SK-N-SH (cell line): ENCODE measurements around the gene ATP11A. TPM values are rescaled to one million over a fixed set of nuclear protein-coding genes. Genes with fewer than 3 reads are reported as not detected.

Source experiments
- CTCF ChIA-PET: fragments of 300-600, 350-600 bp; formaldehyde crosslinking; extraction: SDS; loops from one replicate; lab custom pipeline; 2021; lab: Yijun Ruan, JAX
- POLR2A ChIA-PET: fragments of 350-600 bp; sonication (Branson Sonifier 250); formaldehyde crosslinking; extraction: SDS; loops from one replicate; lab custom pipeline; 2020; ENCODE audit warnings: antibody characterized with exemption, inconsistent platforms; lab: Yijun Ruan, JAX
- DNase-seq: peaks from one replicate; pipeline ENCODE4 v3.0.0; 2012
- H2AFZ ChIP-seq: fragments of 200-600 bp; sonication (generic); 2 replicates; pipeline ENCODE4 v1.8.1; 2016; ENCODE audit warnings: antibody characterized with exemption, mild to moderate bottlenecking, low read depth
- H3F3A ChIP-seq: fragments of 200-600 bp; sonication (generic); replicated peaks from 2 replicates; pipeline ENCODE3; 2016; ENCODE audit warnings: antibody characterized with exemption, mild to moderate bottlenecking; ENCODE audit not compliant: insufficient read depth
- H3K27ac ChIP-seq, 2 experiments: fragments of 200-500 bp in 1 of 2; fragments of 200-600 bp in 1 of 2; sonication (Bioruptor generic) in 1 of 2; sonication (generic), shearing (Covaris generic) in 1 of 2; 2 replicates each; pipeline versions ENCODE4 v1.5.1 to v1.6.1; 2014 to 2016; ENCODE audit warnings: low read depth in 2 of 2, inconsistent platforms in 1 of 2, low read length in 1 of 2, mild to moderate bottlenecking in 1 of 2, mixed read lengths in 1 of 2
- H3K27me3 ChIP-seq: fragments of 200-600 bp; sonication (generic), shearing (Covaris generic); 2 replicates; pipeline ENCODE4 v1.6.1; 2016; ENCODE audit warnings: mixed run types; ENCODE audit not compliant: insufficient read depth
- H3K36me3 ChIP-seq, 2 experiments: fragments of 200-500 bp in 1 of 2; fragments of 200-600 bp in 1 of 2; sonication (Bioruptor generic) in 1 of 2; sonication (generic) in 1 of 2; replicated peaks in 1 of 2; 2 replicates each; pipeline versions ENCODE3 to v1.5.1; 2014 to 2016; ENCODE audit warnings: low read length in 1 of 2, mild to moderate bottlenecking in 1 of 2; ENCODE audit not compliant: insufficient read depth in 2 of 2, control insufficient read depth in 1 of 2
- H3K4me1 ChIP-seq, 2 experiments: fragments of 200-500 bp in 1 of 2; fragments of 200-600 bp in 1 of 2; sonication (Bioruptor generic) in 1 of 2; sonication (generic), shearing (Covaris generic) in 1 of 2; 2 replicates each; pipeline versions ENCODE4 v1.5.1 to v1.6.1; 2014 to 2016; ENCODE audit warnings: low read depth in 1 of 2, low read length in 1 of 2, mixed run types in 1 of 2; ENCODE audit not compliant: insufficient read depth in 2 of 2, control insufficient read depth in 1 of 2
- H3K4me2 ChIP-seq: fragments of 200-600 bp; sonication (generic), shearing (Covaris generic); 2 replicates; pipeline ENCODE4 v1.6.1; 2017; ENCODE audit warnings: mixed run types
- H3K4me3 ChIP-seq, 2 experiments: fragments of 200-500 bp in 1 of 2; fragments of 200-600 bp in 1 of 2; sonication (Bioruptor generic) in 1 of 2; sonication (generic), shearing (Covaris generic) in 1 of 2; 2 replicates each; pipeline versions ENCODE4 v1.5.1 to v1.8.1; 2014 to 2016; ENCODE audit warnings: low read depth in 2 of 2, inconsistent platforms in 1 of 2, low read length in 1 of 2, mild to moderate bottlenecking in 1 of 2, mixed read lengths in 1 of 2, moderate library complexity in 1 of 2
- H3K79me2 ChIP-seq: fragments of 200-600 bp; sonication (generic); 2 replicates; pipeline ENCODE4 v1.8.1; 2017; ENCODE audit warnings: mild to moderate bottlenecking; ENCODE audit not compliant: insufficient read depth
- H3K9ac ChIP-seq: fragments of 200-600 bp; sonication (generic); 2 replicates; pipeline ENCODE4 v1.6.1; 2017; ENCODE audit warnings: mixed run types
- H3K9me2 ChIP-seq: fragments of 200-600 bp; sonication (generic); 2 replicates; pipeline ENCODE4 v1.6.1; 2017; ENCODE audit warnings: mixed run types
- H3K9me3 ChIP-seq: fragments of 200-600 bp; sonication (generic); 2 replicates; pipeline ENCODE4 v1.6.1; 2017; ENCODE audit warnings: mixed run types, mild to moderate bottlenecking, moderate library complexity
- H4K20me1 ChIP-seq: fragments of 200-600 bp; sonication (generic); 2 replicates; pipeline ENCODE4 v1.6.1; 2017; ENCODE audit warnings: mild to moderate bottlenecking, mixed run types; ENCODE audit not compliant: insufficient read depth
- FOXJ3 ChIP-seq: sonication (generic); formaldehyde crosslinking; IDR thresholded peaks from 2 replicates; pipeline ENCODE4 v1.5.1; 2020; ENCODE audit warnings: mild to moderate bottlenecking, missing genetic modification reagents
- GABPA ChIP-seq: IDR thresholded peaks from 2 replicates; pipeline ENCODE4 v1.4.0; 2012; ENCODE audit warnings: low read depth, mild to moderate bottlenecking
- GATA2 ChIP-seq: sonication (generic); formaldehyde crosslinking; IDR thresholded peaks from 2 replicates; pipeline ENCODE4 v1.5.0; 2020; ENCODE audit warnings: mild to moderate bottlenecking, missing genetic modification reagents
- MEF2A ChIP-seq: IDR thresholded peaks from 2 replicates; pipeline ENCODE4 v1.4.0; 2012; ENCODE audit warnings: low read depth, borderline replicate concordance
- MXI1 ChIP-seq: IDR thresholded peaks from 2 replicates; pipeline ENCODE4 v1.6.1; 2012; ENCODE audit warnings: mild to moderate bottlenecking, low read depth, low read length, improper control_type of control experiment
- POLR2AphosphoS5 ChIP-seq: IDR thresholded peaks from 2 replicates; pipeline ENCODE4 v1.6.1; 2012; ENCODE audit warnings: low read depth, low read length
- RCOR1 ChIP-seq: fragments of 150-350 bp; IDR thresholded peaks from 2 replicates; pipeline ENCODE4 v1.6.1; 2017; ENCODE audit warnings: antibody characterized with exemption, low read length
- SMC3 ChIP-seq: IDR thresholded peaks from 2 replicates; pipeline ENCODE4 v1.6.1; 2012; ENCODE audit warnings: low read depth, low read length, improper control_type of control experiment
- TAF1 ChIP-seq: IDR thresholded peaks from 2 replicates; pipeline ENCODE4 v1.6.1; 2012; ENCODE audit warnings: low read depth, mild to moderate bottlenecking, low read length, moderate library complexity, borderline replicate concordance
- TEAD4 ChIP-seq: IDR thresholded peaks from 2 replicates; pipeline ENCODE4 v1.4.0; 2012; ENCODE audit warnings: mild to moderate bottlenecking, borderline replicate concordance; ENCODE audit not compliant: insufficient read depth
- YY1 ChIP-seq: IDR thresholded peaks from 2 replicates; pipeline ENCODE4 v1.4.0; 2012; ENCODE audit warnings: low read depth, mild to moderate bottlenecking
- WGBS: methylation state at CpG from one replicate; pipeline ENCODE4 v1.1.6; 2017; ENCODE audit warnings: low lambda C conversion rate; 5-methylcytosine and 5-hydroxymethylcytosine counted together
- polyA plus RNA-seq, 3 experiments: library from polyadenylated mRNA; depleted of rRNA; stranded (reverse); fragments of >200 nt; gene quantifications; 2 replicates each; pipeline ENCODE4 v1.2.3, GENCODE V29; 2012
- TF ChIP-seq, protein P1 (sequence below): fragments of 150-350 bp; IDR thresholded peaks from 2 replicates; pipeline ENCODE4 v1.6.1; 2016; ENCODE audit warnings: mild to moderate bottlenecking, low read depth, low read length
- TF ChIP-seq, protein P2 (sequence below): fragments of 200-600 bp; sonication (generic); IDR thresholded peaks from 2 replicates; pipeline ENCODE4 v1.6.1; 2017; ENCODE audit warnings: antibody characterized with exemption, mild to moderate bottlenecking, moderate library complexity
- TF ChIP-seq, protein P3 (sequence below): IDR thresholded peaks from 2 replicates; pipeline ENCODE4 v1.4.0; 2012; ENCODE audit warnings: low read depth, borderline replicate concordance
- TF ChIP-seq, protein P4 (sequence below): IDR thresholded peaks from 2 replicates; pipeline ENCODE4; 2012
- TF ChIP-seq, protein P5 (sequence below): IDR thresholded peaks from 2 replicates; pipeline ENCODE4 v1.4.0; 2012; ENCODE audit warnings: low read depth, borderline replicate concordance

Gene ATP11A
- polyA plus RNA-seq, 1 of the 3 experiments (the other 2 are of a cell fraction) = 4.1 TPM

DNA sequence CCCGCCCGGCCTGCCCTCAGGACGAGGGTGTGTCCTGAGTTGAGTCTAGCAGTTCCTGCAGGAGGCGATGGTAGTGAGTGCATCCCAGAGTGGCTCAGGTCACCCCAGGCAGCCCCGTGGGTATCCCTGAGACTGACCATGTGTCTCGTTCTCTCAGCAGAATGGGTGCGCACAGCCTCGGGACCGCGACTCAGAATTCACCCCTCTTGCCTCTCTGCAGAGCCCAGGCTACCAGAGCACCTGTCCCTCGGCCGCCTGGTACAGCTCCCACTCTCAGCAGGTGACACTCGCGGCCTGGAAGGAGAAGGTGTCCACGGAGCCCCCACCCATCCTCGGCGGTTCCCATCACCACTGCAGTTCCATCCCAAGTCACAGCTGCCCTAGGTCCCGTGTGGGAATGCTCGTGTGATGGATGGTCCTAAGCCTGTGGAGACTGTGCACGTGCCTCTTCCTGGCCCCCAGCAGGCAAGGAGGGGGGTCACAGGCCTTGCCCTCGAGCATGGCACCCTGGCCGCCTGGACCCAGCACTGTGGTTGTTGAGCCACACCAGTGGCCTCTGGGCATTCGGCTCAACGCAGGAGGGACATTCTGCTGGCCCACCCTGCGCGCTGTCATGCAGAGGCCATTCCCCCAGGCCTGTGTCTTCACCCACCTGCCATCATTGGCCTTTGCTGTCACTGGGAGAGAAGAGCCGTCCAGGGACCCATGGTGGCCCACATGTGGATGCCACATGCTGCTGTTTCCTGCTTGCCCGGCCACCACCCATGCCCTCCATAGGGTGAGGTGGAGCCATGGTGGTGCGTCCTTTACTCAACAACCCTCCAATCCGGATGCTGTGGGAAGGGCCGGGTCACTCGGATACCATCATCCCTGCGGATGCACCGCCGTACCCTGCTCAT lies 192.1 kb downstream of the ATP11A start (continued):
- TF ChIP-seq GATA2 (CRISPR knock-in tag) (no peak), GABPA (no peak), TAF1 (no peak), YY1 (no peak)
- TF ChIP-seq, protein P1, sequence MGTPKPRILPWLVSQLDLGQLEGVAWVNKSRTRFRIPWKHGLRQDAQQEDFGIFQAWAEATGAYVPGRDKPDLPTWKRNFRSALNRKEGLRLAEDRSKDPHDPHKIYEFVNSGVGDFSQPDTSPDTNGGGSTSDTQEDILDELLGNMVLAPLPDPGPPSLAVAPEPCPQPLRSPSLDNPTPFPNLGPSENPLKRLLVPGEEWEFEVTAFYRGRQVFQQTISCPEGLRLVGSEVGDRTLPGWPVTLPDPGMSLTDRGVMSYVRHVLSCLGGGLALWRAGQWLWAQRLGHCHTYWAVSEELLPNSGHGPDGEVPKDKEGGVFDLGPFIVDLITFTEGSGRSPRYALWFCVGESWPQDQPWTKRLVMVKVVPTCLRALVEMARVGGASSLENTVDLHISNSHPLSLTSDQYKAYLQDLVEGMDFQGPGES = no peak
- TF ChIP-seq, all 33 proteins: peak for 0

DNA sequence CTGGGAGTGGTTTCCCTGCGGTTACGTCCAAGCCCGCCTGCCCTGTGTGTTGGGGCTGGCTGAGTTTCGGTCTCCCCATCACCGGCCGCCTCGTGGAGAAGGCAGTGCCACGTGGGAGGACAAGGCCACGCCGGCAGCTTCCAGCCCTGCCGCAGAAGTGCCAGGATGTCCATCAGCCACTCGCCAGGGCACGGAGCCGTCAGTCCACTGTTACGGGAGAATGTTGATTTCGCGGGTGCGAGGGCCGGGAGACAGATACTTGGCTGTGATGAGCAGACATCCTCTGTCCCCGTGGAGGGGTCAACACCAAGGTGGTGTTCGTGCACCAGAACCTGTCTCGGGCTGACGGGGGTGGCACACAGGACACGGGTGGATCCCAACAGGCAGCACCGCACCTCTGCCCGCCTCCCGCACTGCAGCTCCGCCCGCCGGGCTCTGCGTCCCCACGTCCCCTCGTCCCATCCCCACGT lies 192.8 kb downstream of the ATP11A start:
- Histone ChIP-seq H3K27me3 (no peaks in the 10 kb centered on the region), H3K27ac (no peak overlapping the region), H3K4me2 (no peak overlapping the region), H3K36me3 (peaks cover 0 to 11% of the 10 kb centered on the region in 2 experiments), H3K9ac (no peak overlapping the region), H3K9me3 (no peaks in the 10 kb centered on the region), H2AFZ (no peak overlapping the region), H3F3A (peaks cover 4% of the 10 kb centered on the region), H3K79me2 (no peaks in the 10 kb centered on the region), H3K9me2 (no peaks in the 10 kb centered on the region), H3K4me1 (peaks cover 0 to 11% of the 10 kb centered on the region in 2 experiments; a peak in 2 of 4 replicates), H4K20me1 (no peaks in the 10 kb centered on the region), H3K4me3 (no peak overlapping the region)
- POLR2A ChIA-PET = no interaction called here
- DNase-seq = no peak
- WGBS = 91% methylated on average over 26 of the region's 34 CpGs
- CTCF ChIA-PET = interaction anchor here (1.6 kb wide), 1 partner anchor 8 kb away, joined by 5 read pairs; no protein-coding TSS in a partner anchor
- TF ChIP-seq POLR2AphosphoS5 (no peak), TEAD4 (no peak), MXI1 (no peak), FOXJ3 (CRISPR knock-in tag) (no peak), TAF1 (no peak), RCOR1 (no peak), MEF2A (no peak), YY1 (no peak), SMC3 (no peak)
- TF ChIP-seq, protein P2, sequence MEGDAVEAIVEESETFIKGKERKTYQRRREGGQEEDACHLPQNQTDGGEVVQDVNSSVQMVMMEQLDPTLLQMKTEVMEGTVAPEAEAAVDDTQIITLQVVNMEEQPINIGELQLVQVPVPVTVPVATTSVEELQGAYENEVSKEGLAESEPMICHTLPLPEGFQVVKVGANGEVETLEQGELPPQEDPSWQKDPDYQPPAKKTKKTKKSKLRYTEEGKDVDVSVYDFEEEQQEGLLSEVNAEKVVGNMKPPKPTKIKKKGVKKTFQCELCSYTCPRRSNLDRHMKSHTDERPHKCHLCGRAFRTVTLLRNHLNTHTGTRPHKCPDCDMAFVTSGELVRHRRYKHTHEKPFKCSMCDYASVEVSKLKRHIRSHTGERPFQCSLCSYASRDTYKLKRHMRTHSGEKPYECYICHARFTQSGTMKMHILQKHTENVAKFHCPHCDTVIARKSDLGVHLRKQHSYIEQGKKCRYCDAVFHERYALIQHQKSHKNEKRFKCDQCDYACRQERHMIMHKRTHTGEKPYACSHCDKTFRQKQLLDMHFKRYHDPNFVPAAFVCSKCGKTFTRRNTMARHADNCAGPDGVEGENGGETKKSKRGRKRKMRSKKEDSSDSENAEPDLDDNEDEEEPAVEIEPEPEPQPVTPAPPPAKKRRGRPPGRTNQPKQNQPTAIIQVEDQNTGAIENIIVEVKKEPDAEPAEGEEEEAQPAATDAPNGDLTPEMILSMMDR = no peak
- TF ChIP-seq, protein P1 = no peak
- TF ChIP-seq, protein P3, sequence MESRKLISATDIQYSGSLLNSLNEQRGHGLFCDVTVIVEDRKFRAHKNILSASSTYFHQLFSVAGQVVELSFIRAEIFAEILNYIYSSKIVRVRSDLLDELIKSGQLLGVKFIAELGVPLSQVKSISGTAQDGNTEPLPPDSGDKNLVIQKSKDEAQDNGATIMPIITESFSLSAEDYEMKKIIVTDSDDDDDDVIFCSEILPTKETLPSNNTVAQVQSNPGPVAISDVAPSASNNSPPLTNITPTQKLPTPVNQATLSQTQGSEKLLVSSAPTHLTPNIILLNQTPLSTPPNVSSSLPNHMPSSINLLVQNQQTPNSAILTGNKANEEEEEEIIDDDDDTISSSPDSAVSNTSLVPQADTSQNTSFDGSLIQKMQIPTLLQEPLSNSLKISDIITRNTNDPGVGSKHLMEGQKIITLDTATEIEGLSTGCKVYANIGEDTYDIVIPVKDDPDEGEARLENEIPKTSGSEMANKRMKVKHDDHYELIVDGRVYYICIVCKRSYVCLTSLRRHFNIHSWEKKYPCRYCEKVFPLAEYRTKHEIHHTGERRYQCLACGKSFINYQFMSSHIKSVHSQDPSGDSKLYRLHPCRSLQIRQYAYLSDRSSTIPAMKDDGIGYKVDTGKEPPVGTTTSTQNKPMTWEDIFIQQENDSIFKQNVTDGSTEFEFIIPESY = no peak
- TF ChIP-seq, protein P4, sequence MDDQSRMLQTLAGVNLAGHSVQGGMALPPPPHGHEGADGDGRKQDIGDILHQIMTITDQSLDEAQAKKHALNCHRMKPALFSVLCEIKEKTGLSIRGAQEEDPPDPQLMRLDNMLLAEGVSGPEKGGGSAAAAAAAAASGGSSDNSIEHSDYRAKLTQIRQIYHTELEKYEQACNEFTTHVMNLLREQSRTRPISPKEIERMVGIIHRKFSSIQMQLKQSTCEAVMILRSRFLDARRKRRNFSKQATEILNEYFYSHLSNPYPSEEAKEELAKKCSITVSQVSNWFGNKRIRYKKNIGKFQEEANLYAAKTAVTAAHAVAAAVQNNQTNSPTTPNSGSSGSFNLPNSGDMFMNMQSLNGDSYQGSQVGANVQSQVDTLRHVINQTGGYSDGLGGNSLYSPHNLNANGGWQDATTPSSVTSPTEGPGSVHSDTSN = no peak
- TF ChIP-seq, protein P5, sequence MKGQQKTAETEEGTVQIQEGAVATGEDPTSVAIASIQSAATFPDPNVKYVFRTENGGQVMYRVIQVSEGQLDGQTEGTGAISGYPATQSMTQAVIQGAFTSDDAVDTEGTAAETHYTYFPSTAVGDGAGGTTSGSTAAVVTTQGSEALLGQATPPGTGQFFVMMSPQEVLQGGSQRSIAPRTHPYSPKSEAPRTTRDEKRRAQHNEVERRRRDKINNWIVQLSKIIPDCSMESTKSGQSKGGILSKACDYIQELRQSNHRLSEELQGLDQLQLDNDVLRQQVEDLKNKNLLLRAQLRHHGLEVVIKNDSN = no peak
